HL-60 (cell line): Measurements from ENCODE around the gene KCNK16.

ENCODE experiments used
- DNase-seq, 2 experiments: peaks; one replicate each; pipeline ENCODE4 v3.0.0-alpha.2; 2010 to 2020; ENCODE audit warnings: low read depth in 1 of 2, low spot score in 1 of 2
- H3K27ac ChIP-seq: fragments of 250-450 bp; sonication (Bioruptor Pico); replicated peaks from 2 replicates; pipeline ENCODE4 v1.5.1; 2020; ENCODE audit warnings: mild to moderate bottlenecking, moderate library complexity
- H3K27me3 ChIP-seq: fragments of 250-450 bp; sonication (Bioruptor Pico); 2 replicates; pipeline ENCODE4 v1.5.1; 2021; ENCODE audit warnings: mild to moderate bottlenecking, moderate library complexity; ENCODE audit not compliant: insufficient read depth, poor library complexity, severe bottlenecking
- H3K4me3 ChIP-seq: replicated peaks from 2 replicates; pipeline ENCODE4 v1.5.1; 2011; ENCODE audit warnings: mild to moderate bottlenecking, control low read depth, low read length; ENCODE audit not compliant: insufficient read depth
- GABPA ChIP-seq: IDR thresholded peaks from 2 replicates; pipeline ENCODE4 v1.6.1; 2012; ENCODE audit warnings: low read depth
- POLR2AphosphoS5 ChIP-seq: IDR thresholded peaks from 2 replicates; pipeline ENCODE4 v1.6.1; 2012; ENCODE audit warnings: low read depth
- REST ChIP-seq: IDR thresholded peaks from 2 replicates; pipeline ENCODE4 v1.6.1; 2012; ENCODE audit warnings: low read depth; ENCODE audit not compliant: insufficient replicate concordance
- SPI1 ChIP-seq: IDR thresholded peaks from 2 replicates; pipeline ENCODE4 v1.6.1; 2012; ENCODE audit warnings: low read depth, mild to moderate bottlenecking, borderline replicate concordance
- TF ChIP-seq, protein P1 (sequence below): IDR thresholded peaks from one replicate; pipeline ENCODE4 v1.5.1; 2011; ENCODE audit warnings: low read length, control low read depth, inconsistent platforms; ENCODE audit not compliant: insufficient read depth

Gene KCNK16

GRCh38 chr6:39321761-39322160 is 741 bp downstream of the KCNK16 start:
- no peak overlapping the region for H3K4me3 ChIP-seq
- H3K27me3 ChIP-seq: no peaks in the 10 kb centered on the region
- no peak overlapping the region for H3K27ac ChIP-seq
- no peak for TF ChIP-seq REST
- TF ChIP-seq POLR2AphosphoS5: no peak
- no peak for TF ChIP-seq SPI1
- TF ChIP-seq, protein P1, sequence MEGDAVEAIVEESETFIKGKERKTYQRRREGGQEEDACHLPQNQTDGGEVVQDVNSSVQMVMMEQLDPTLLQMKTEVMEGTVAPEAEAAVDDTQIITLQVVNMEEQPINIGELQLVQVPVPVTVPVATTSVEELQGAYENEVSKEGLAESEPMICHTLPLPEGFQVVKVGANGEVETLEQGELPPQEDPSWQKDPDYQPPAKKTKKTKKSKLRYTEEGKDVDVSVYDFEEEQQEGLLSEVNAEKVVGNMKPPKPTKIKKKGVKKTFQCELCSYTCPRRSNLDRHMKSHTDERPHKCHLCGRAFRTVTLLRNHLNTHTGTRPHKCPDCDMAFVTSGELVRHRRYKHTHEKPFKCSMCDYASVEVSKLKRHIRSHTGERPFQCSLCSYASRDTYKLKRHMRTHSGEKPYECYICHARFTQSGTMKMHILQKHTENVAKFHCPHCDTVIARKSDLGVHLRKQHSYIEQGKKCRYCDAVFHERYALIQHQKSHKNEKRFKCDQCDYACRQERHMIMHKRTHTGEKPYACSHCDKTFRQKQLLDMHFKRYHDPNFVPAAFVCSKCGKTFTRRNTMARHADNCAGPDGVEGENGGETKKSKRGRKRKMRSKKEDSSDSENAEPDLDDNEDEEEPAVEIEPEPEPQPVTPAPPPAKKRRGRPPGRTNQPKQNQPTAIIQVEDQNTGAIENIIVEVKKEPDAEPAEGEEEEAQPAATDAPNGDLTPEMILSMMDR: no peak
- TF ChIP-seq GABPA: no peak
- no peak for DNase-seq

- H3K27me3 ChIP-seq: no peaks in the 10 kb centered on the region
- no peak overlapping the region for H3K27ac ChIP-seq
- H3K4me3 ChIP-seq: no peak overlapping the region
- TF ChIP-seq, protein P1: no peak
- no peak for TF ChIP-seq REST
- TF ChIP-seq SPI1: no peak; the same call in 1 of the 2 replicates
- no peak for TF ChIP-seq GABPA
- no peak for TF ChIP-seq POLR2AphosphoS5
- no peak for DNase-seq
Measured at GRCh38 chr6:39320363-39320984, 2.0 kb downstream of the KCNK16 start.

DNA sequence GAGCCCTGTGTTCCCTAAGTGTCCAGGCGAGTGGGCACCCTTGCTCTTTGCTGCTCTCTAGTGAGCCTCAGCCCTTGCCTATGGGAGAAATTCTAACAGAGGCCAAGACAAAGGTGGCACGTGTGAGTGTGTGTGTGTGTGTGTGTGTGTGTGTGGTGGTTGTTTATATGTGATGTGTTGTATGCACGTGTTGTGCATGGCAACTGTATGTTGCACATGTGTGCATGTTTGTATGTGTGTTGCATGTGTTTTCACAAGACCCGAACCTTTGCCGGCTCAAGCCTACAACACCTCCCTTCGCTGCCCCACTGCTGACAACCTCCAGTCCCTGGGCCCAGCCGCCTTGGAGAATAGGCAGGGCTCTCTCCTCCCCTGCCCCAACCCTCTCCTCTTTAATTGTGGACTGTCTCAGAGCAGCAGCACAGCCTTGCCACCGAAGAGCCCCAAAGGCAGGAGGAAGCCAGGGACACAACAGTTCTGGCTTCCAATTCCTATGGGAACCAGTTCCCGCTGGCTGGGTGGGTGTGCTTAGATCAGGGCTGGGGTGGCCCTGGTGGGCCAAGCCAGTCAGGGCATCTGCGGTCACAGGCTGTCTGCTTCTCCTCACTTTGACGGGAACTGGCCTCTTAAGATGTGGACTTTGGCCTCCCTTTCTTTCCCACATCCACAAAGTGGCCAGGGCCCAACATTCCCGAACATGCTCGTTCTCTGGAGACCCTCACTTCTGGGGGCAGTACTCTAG is 2.7 kb downstream of the KCNK16 start:
- no peak overlapping the region for H3K27ac ChIP-seq

More for the DNA sequence above, 2.7 kb downstream of the KCNK16 start:
- Histone ChIP-seq H3K27me3 (no peaks in the 10 kb centered on the region), H3K4me3 (no peak overlapping the region)
- no peak for TF ChIP-seq GABPA
- TF ChIP-seq, protein P1: no peak
- TF ChIP-seq SPI1: no peak
- TF ChIP-seq POLR2AphosphoS5: no peak
- TF ChIP-seq REST: no peak
- DNase-seq: no peak
